Activated T-cell treated with anti-CD3 and anti-CD28 coated beads, Interleukin-2, amount 50 U/mL, for 4 hours (primary cell): ENCODE data around the gene DHRS7B. TPM values are rescaled to one million over a fixed set of nuclear protein-coding genes. Genes with fewer than 3 reads are reported as not detected.

Experiments used
- ATAC-seq, 2 donors: fragments of 200-7000 bp; cut with Tn5 transposase; one replicate each; pipeline ENCODE4 v1.10.0; 2021
- DNase-seq: peaks from one replicate; pipeline ENCODE4 v3.0.0-alpha.2; 2020
- H3K27me3 Mint-ChIP-seq: one replicate; pipeline ENCODE4 v1.8.0; 2021; ENCODE audit warnings: low read depth, mixed read lengths
- H3K36me3 Mint-ChIP-seq: one replicate; pipeline ENCODE4 v1.8.0; 2022; ENCODE audit warnings: mixed read lengths; ENCODE audit not compliant: insufficient read depth
- H3K4me1 Mint-ChIP-seq: one replicate; pipeline ENCODE4 v1.8.0; 2021; ENCODE audit warnings: low read depth, mixed read lengths
- H3K4me3 Mint-ChIP-seq: one replicate; pipeline ENCODE4 v1.8.0; 2021; ENCODE audit warnings: mild to moderate bottlenecking, moderate library complexity, mixed read lengths
- H3K9me3 Mint-ChIP-seq: one replicate; pipeline ENCODE4 v1.8.0; 2021; ENCODE audit warnings: mixed read lengths
- total RNA-seq, 3 donors: library from RNA; stranded (reverse); gene quantifications; one replicate each; pipeline ENCODE4 v1.2.1, GENCODE V29; 2021

The DHRS7B gene
- total RNA-seq, 3 donors from 2014 or later, result 13.3 to 17.1 (median 15.8) TPM

GRCh38 chr17:21171970-21172510 lies 45.3 kb downstream of the DHRS7B start:
- Mint-ChIP-seq H3K36me3 (peaks cover 17% of the 10 kb centered on the region), H3K4me3 (no peak overlapping the region), H3K4me1 (peaks cover 6% of the 10 kb centered on the region), H3K9me3 (no peaks in the 10 kb centered on the region), H3K27me3 (no peaks in the 10 kb centered on the region)
- DNase-seq (no peak), ATAC-seq (no peak)

GRCh38 chr17:21172846-21173245 lies 46.1 kb downstream of the DHRS7B start:
- Mint-ChIP-seq H3K4me3 (no peak overlapping the region), H3K4me1 (peaks cover 2% of the 10 kb centered on the region), H3K9me3 (no peaks in the 10 kb centered on the region), H3K36me3 (peaks cover 17% of the 10 kb centered on the region), H3K27me3 (no peaks in the 10 kb centered on the region)
- no peak for DNase-seq
- no peak for ATAC-seq

GRCh38 chr17:21173543-21173942 lies 46.8 kb downstream of the DHRS7B start:
- DNase-seq (no peak), ATAC-seq (no peak)
- no peaks in the 10 kb centered on the region for H3K27me3 Mint-ChIP-seq
- H3K4me1 Mint-ChIP-seq, result peaks cover 2% of the 10 kb centered on the region
- no peaks in the 10 kb centered on the region for H3K9me3 Mint-ChIP-seq
- H3K4me3 Mint-ChIP-seq, result no peak overlapping the region
- H3K36me3 Mint-ChIP-seq, result peaks cover 17% of the 10 kb centered on the region

GRCh38 chr17:21174186-21174585 lies 47.4 kb downstream of the DHRS7B start:
- Mint-ChIP-seq H3K36me3 (peaks cover 17% of the 10 kb centered on the region), H3K9me3 (no peaks in the 10 kb centered on the region), H3K4me1 (peaks cover 2% of the 10 kb centered on the region), H3K4me3 (no peak overlapping the region), H3K27me3 (no peaks in the 10 kb centered on the region)
- DNase-seq (no peak), ATAC-seq (no peak)

GRCh38 chr17:21174713-21175112 lies 47.9 kb downstream of the DHRS7B start:
- no peak for ATAC-seq
- H3K9me3 Mint-ChIP-seq, result no peaks in the 10 kb centered on the region
- peaks cover 17% of the 10 kb centered on the region for H3K36me3 Mint-ChIP-seq
- H3K4me3 Mint-ChIP-seq, result no peak overlapping the region
- no peak for DNase-seq
- H3K4me1 Mint-ChIP-seq, result peaks cover 2% of the 10 kb centered on the region
- H3K27me3 Mint-ChIP-seq, result no peaks in the 10 kb centered on the region

GRCh38 chr17:21176773-21177395 lies 50.1 kb downstream of the DHRS7B start:
- peaks cover 19% of the 10 kb centered on the region for H3K36me3 Mint-ChIP-seq
- H3K9me3 Mint-ChIP-seq, result no peaks in the 10 kb centered on the region
- H3K4me3 Mint-ChIP-seq, result no peak overlapping the region
- no peaks in the 10 kb centered on the region for H3K27me3 Mint-ChIP-seq
- ATAC-seq (no peak), DNase-seq (no peak)
- no peaks in the 10 kb centered on the region for H3K4me1 Mint-ChIP-seq

GRCh38 chr17:21177401-21177800 lies 50.6 kb downstream of the DHRS7B start:
- H3K9me3 Mint-ChIP-seq, result no peaks in the 10 kb centered on the region
- no peak for ATAC-seq
- no peaks in the 10 kb centered on the region for H3K4me1 Mint-ChIP-seq

GRCh38 chr17:21177854-21178600 lies 51.3 kb downstream of the DHRS7B start:
- H3K9me3 Mint-ChIP-seq, result no peaks in the 10 kb centered on the region
- no peaks in the 10 kb centered on the region for H3K27me3 Mint-ChIP-seq
- peaks cover 16% of the 10 kb centered on the region for H3K36me3 Mint-ChIP-seq
- no peak overlapping the region for H3K4me3 Mint-ChIP-seq
- peaks cover 3% of the 10 kb centered on the region for H3K4me1 Mint-ChIP-seq
- ATAC-seq, result no peak
- DNase-seq, result no peak

More at GRCh38 chr17:21177401-21177800, 50.6 kb downstream of the DHRS7B start:
- no peak for DNase-seq
- Mint-ChIP-seq H3K36me3 (peaks cover 17% of the 10 kb centered on the region), H3K4me3 (no peak overlapping the region), H3K27me3 (no peaks in the 10 kb centered on the region)

GRCh38 chr17:21183468-21183867 lies 56.7 kb downstream of the DHRS7B start:
- ATAC-seq, result no peak
- no peak for DNase-seq
- Mint-ChIP-seq H3K27me3 (no peaks in the 10 kb centered on the region), H3K9me3 (no peaks in the 10 kb centered on the region), H3K4me3 (no peak overlapping the region), H3K4me1 (peaks cover 5% of the 10 kb centered on the region), H3K36me3 (peaks cover 21% of the 10 kb centered on the region)

GRCh38 chr17:21184570-21184969 lies 57.8 kb downstream of the DHRS7B start:
- H3K36me3 Mint-ChIP-seq, result peaks cover 21% of the 10 kb centered on the region
- H3K9me3 Mint-ChIP-seq, result no peaks in the 10 kb centered on the region
- no peak overlapping the region for H3K4me3 Mint-ChIP-seq
- DNase-seq (no peak), ATAC-seq (no peak)
- H3K27me3 Mint-ChIP-seq, result no peaks in the 10 kb centered on the region
- H3K4me1 Mint-ChIP-seq, result peaks cover 5% of the 10 kb centered on the region

GRCh38 chr17:21185061-21185460 lies 58.3 kb downstream of the DHRS7B start:
- ATAC-seq (no peak), DNase-seq (no peak)
- Mint-ChIP-seq H3K9me3 (no peaks in the 10 kb centered on the region), H3K36me3 (peaks cover 21% of the 10 kb centered on the region), H3K4me3 (no peak overlapping the region), H3K4me1 (peaks cover 5% of the 10 kb centered on the region), H3K27me3 (no peaks in the 10 kb centered on the region)

GRCh38 chr17:21186399-21187187 lies 59.8 kb downstream of the DHRS7B start:
- Mint-ChIP-seq H3K9me3 (no peaks in the 10 kb centered on the region), H3K27me3 (no peaks in the 10 kb centered on the region), H3K4me3 (no peak overlapping the region), H3K36me3 (peaks cover 30% of the 10 kb centered on the region), H3K4me1 (peaks cover 5% of the 10 kb centered on the region)
- DNase-seq (no peak), ATAC-seq (no peak)

GRCh38 chr17:21189361-21189760 lies 62.6 kb downstream of the DHRS7B start:
- no peaks in the 10 kb centered on the region for H3K9me3 Mint-ChIP-seq
- H3K36me3 Mint-ChIP-seq, result peaks cover 18% of the 10 kb centered on the region
- ATAC-seq, result no peak
- H3K27me3 Mint-ChIP-seq, result no peaks in the 10 kb centered on the region
- H3K4me3 Mint-ChIP-seq, result no peak overlapping the region
- no peak for DNase-seq
- peaks cover 2% of the 10 kb centered on the region for H3K4me1 Mint-ChIP-seq

- Mint-ChIP-seq H3K4me1 (peaks cover 2% of the 10 kb centered on the region), H3K9me3 (no peaks in the 10 kb centered on the region), H3K4me3 (no peak overlapping the region), H3K27me3 (no peaks in the 10 kb centered on the region), H3K36me3 (peaks cover 17% of the 10 kb centered on the region)
- no peak for ATAC-seq
- no peak for DNase-seq
Measured at GRCh38 chr17:21190078-21190477, 63.3 kb downstream of the DHRS7B start.
